ENCODE measurements around the gene RNF150. TPM values are rescaled to one million over a fixed set of nuclear protein-coding genes. Genes with fewer than 3 reads are reported as not detected.

Gene RNF150
- total RNA-seq, 1 donor from 2014 or later, result 53.3 TPM

GRCh38 chr4:140903522-140904475 is 229.5 kb downstream of the RNF150 start:
- ATAC-seq (ENCODE audit: poor library complexity), result no peak
- intact Hi-C loops (cut with DNase I), result no loop called here
- no peak for DNase-seq

GRCh38 chr4:140901736-140902336 is 231.4 kb downstream of the RNF150 start:
- intact Hi-C loops (cut with DNase I), result no loop called here
- ATAC-seq (ENCODE audit: poor library complexity) (no peak), DNase-seq (no peak)

- intact Hi-C loops (cut with DNase I), result no loop called here
- DNase-seq (no peak), ATAC-seq (ENCODE audit: poor library complexity) (peak; percentile 61)
Measured at GRCh38 chr4:140893939-140894338, 239.3 kb downstream of the RNF150 start.

GRCh38 chr4:140888054-140888453 is 245.2 kb downstream of the RNF150 start:
- DNase-seq (no peak), ATAC-seq (ENCODE audit: poor library complexity) (no peak)
- intact Hi-C loops (cut with DNase I), result loop anchor here (10.0 kb wide), 1 partner anchor 97 kb away; no protein-coding TSS in a partner anchor

- intact Hi-C loops (cut with DNase I), result loop anchor here (10.0 kb wide), 1 partner anchor 97 kb away; no protein-coding TSS in a partner anchor
- DNase-seq (no peak), ATAC-seq (ENCODE audit: poor library complexity) (peak; percentile 88)
Measured at GRCh38 chr4:140887467-140887866, 245.8 kb downstream of the RNF150 start.

GRCh38 chr4:140884431-140885058 is 248.7 kb downstream of the RNF150 start:
- intact Hi-C loops (cut with DNase I), result loop anchor here (10.0 kb wide), 1 partner anchor 100 kb away; no protein-coding TSS in a partner anchor
- DNase-seq (no peak), ATAC-seq (ENCODE audit: poor library complexity) (peak; percentile 73)

GRCh38 chr4:140877781-140878180 is 255.5 kb downstream of the RNF150 start:
- intact Hi-C loops (cut with DNase I), result no loop called here
- DNase-seq (no peak), ATAC-seq (ENCODE audit: poor library complexity) (no peak)

- DNase-seq (no peak), ATAC-seq (ENCODE audit: poor library complexity) (no peak)
- intact Hi-C loops (cut with DNase I), result no loop called here
Measured at GRCh38 chr4:140876615-140877364, 256.5 kb downstream of the RNF150 start.

- intact Hi-C loops (cut with DNase I), result no loop called here
- DNase-seq (no peak), ATAC-seq (ENCODE audit: poor library complexity) (no peak)
Measured at GRCh38 chr4:140875746-140876452, 257.4 kb downstream of the RNF150 start.

GRCh38 chr4:140874056-140874455 is 259.2 kb downstream of the RNF150 start:
- ATAC-seq (ENCODE audit: poor library complexity) (no peak), DNase-seq (no peak)
- intact Hi-C loops (cut with DNase I), result no loop called here

- intact Hi-C loops (cut with DNase I), result no loop called here
- ATAC-seq (ENCODE audit: poor library complexity), result no peak
- no peak for DNase-seq
Measured at GRCh38 chr4:140871368-140871767, 261.9 kb downstream of the RNF150 start.

GRCh38 chr4:140870427-140870826 is 262.8 kb downstream of the RNF150 start:
- DNase-seq (no peak), ATAC-seq (ENCODE audit: poor library complexity) (no peak)
- intact Hi-C loops (cut with DNase I), result no loop called here

GRCh38 chr4:140869446-140869845 is 263.8 kb downstream of the RNF150 start:
- intact Hi-C loops (cut with DNase I), result no loop called here
- DNase-seq (no peak), ATAC-seq (ENCODE audit: poor library complexity) (no peak)

- intact Hi-C loops (cut with DNase I), result no loop called here
- peak; percentile 62 for ATAC-seq (ENCODE audit: poor library complexity)
- no peak for DNase-seq
Measured at GRCh38 chr4:140867356-140867755, 265.9 kb downstream of the RNF150 start.

- DNase-seq (no peak), ATAC-seq (ENCODE audit: poor library complexity) (no peak)
- intact Hi-C loops (cut with DNase I), result no loop called here
Measured at GRCh38 chr4:140866492-140867005, 266.7 kb downstream of the RNF150 start.

GRCh38 chr4:140865253-140866217 is 267.7 kb downstream of the RNF150 start:
- DNase-seq, result no peak
- no peak for ATAC-seq (ENCODE audit: poor library complexity)
- intact Hi-C loops (cut with DNase I), result no loop called here

GRCh38 chr4:140863197-140863596 is 270.1 kb downstream of the RNF150 start:
- ATAC-seq (ENCODE audit: poor library complexity), result no peak
- DNase-seq, result no peak
- intact Hi-C loops (cut with DNase I), result no loop called here
